KMS-11 (cell line): ENCODE results near the gene LENEP.
"Not testable (repeated sequence)": the region's sequence is repeated elsewhere in the genome, so short reads cannot be mapped to it uniquely, and the experiment has no call there.

ENCODE experiments used
- H2AFZ ChIP-seq: fragments of 200-600 bp; sonication (generic); 2 replicates; pipeline ENCODE4 v1.6.1; 2016; ENCODE audit warnings: antibody characterized with exemption, mixed run types, low read depth
- H3K27ac ChIP-seq: fragments of 200-600 bp; sonication (generic); 2 replicates; pipeline ENCODE4 v1.6.1; 2016; ENCODE audit warnings: mild to moderate bottlenecking, mixed run types
- H3K27me3 ChIP-seq: fragments of 200-600 bp; sonication (generic); 2 replicates; pipeline ENCODE4 v1.6.1; 2017; ENCODE audit warnings: mild to moderate bottlenecking, low read depth, mixed run types, moderate library complexity; ENCODE audit not compliant: insufficient read depth
- H3K36me3 ChIP-seq: fragments of 200-600 bp; sonication (generic); 2 replicates; pipeline ENCODE4 v1.6.1; 2017; ENCODE audit warnings: mild to moderate bottlenecking, mixed run types; ENCODE audit not compliant: insufficient read depth
- H3K4me1 ChIP-seq: fragments of 200-600 bp; sonication (generic); 2 replicates; pipeline ENCODE4 v1.6.1; 2016; ENCODE audit warnings: mild to moderate bottlenecking, low read depth, mixed run types; ENCODE audit not compliant: poor library complexity, severe bottlenecking
- H3K4me2 ChIP-seq: fragments of 200-600 bp; sonication (generic); 2 replicates; pipeline ENCODE4 v1.7.0; 2016; ENCODE audit warnings: mild to moderate bottlenecking, mixed run types
- H3K4me3 ChIP-seq: fragments of 200-600 bp; sonication (generic); IDR thresholded peaks from 2 replicates; pipeline ENCODE4 v1.6.1; 2017; ENCODE audit warnings: low read depth, low read length, mixed read lengths; ENCODE audit not compliant: insufficient read depth
- H3K79me2 ChIP-seq: fragments of 200-600 bp; sonication (generic); 2 replicates; pipeline ENCODE4 v1.6.1; 2016; ENCODE audit warnings: low read depth, mixed run types; ENCODE audit not compliant: insufficient read depth
- H3K9ac ChIP-seq: fragments of 200-600 bp; sonication (generic); 2 replicates; pipeline ENCODE4 v1.6.1; 2016; ENCODE audit warnings: mild to moderate bottlenecking, mixed run types
- H4K20me1 ChIP-seq: fragments of 200-600 bp; sonication (generic); 2 replicates; pipeline ENCODE4 v1.6.1; 2016; ENCODE audit warnings: mild to moderate bottlenecking, mixed run types; ENCODE audit not compliant: insufficient read depth
- TF ChIP-seq, protein P1 (sequence below): fragments of 200-600 bp; sonication (generic); conservative IDR thresholded peaks from 2 replicates; pipeline ENCODE4 v1.6.1; 2017; ENCODE audit warnings: low read depth, mild to moderate bottlenecking, antibody characterized with exemption, low read length, moderate library complexity, mixed read lengths

Gene LENEP

DNA sequence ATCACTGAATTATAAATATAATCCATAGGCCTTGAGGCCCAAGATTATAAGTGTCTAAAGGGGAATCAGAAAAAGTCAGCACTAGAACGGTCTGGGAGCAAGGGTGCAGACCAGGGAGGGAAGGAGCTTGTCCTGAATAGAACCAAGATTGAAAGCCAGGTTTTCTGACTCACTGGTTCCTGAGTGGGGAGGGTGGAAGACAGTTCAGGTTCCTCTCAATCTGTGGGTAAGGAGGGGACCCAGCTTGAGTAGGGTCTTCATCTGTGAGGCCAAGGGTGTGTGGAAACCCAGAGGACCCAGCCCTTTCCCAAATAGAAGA lies 842 bp downstream of the LENEP start:
- H3K36me3 ChIP-seq, result peaks cover 6% of the 10 kb centered on the region; the same call in 1 of the 2 replicates
- H3K4me3 ChIP-seq, result no peak overlapping the region
- H4K20me1 ChIP-seq, result no peaks in the 10 kb centered on the region
- peaks cover 61% of the 10 kb centered on the region for H3K4me1 ChIP-seq
- H3K79me2 ChIP-seq, result no peaks in the 10 kb centered on the region
- no peak overlapping the region for H3K9ac ChIP-seq
- TF ChIP-seq, protein P1, sequence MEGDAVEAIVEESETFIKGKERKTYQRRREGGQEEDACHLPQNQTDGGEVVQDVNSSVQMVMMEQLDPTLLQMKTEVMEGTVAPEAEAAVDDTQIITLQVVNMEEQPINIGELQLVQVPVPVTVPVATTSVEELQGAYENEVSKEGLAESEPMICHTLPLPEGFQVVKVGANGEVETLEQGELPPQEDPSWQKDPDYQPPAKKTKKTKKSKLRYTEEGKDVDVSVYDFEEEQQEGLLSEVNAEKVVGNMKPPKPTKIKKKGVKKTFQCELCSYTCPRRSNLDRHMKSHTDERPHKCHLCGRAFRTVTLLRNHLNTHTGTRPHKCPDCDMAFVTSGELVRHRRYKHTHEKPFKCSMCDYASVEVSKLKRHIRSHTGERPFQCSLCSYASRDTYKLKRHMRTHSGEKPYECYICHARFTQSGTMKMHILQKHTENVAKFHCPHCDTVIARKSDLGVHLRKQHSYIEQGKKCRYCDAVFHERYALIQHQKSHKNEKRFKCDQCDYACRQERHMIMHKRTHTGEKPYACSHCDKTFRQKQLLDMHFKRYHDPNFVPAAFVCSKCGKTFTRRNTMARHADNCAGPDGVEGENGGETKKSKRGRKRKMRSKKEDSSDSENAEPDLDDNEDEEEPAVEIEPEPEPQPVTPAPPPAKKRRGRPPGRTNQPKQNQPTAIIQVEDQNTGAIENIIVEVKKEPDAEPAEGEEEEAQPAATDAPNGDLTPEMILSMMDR, result no peak
- H3K27me3 ChIP-seq, result no peaks in the 10 kb centered on the region
- peak overlapping the region; percentile 4; the same call in 1 of the 2 replicates for H3K27ac ChIP-seq
- no peak overlapping the region for H3K4me2 ChIP-seq
- no peak overlapping the region for H2AFZ ChIP-seq

DNA sequence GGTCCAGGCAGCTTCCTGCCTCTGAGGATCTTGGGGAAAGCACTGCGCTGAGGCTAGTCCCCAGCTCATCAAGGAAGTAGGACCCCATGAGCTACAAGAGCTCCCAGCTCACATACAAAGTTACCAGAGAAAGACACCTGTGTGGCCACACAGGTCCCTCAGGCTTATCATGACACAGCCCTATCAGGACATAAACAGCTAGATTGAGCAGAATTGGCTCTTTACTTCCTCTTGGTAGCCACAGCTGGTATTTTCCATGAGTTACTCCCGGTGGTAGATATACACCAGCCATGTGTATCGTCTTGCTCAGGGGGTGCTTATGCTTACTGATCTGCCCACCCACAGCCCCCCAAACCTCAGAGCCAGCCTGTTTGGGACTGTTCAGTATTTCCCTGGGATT lies 1.2 kb downstream of the LENEP start:
- TF ChIP-seq, protein P1, result no peak
- Histone ChIP-seq H3K4me3 (no peak overlapping the region), H4K20me1 (no peaks in the 10 kb centered on the region), H3K9ac (no peak overlapping the region), H3K4me2 (no peak overlapping the region), H3K79me2 (no peaks in the 10 kb centered on the region), H3K27ac (peak overlapping the region; percentile 4; the same call in 1 of the 2 replicates), H3K36me3 (peaks cover 4% of the 10 kb centered on the region; the same call in 1 of the 2 replicates), H3K27me3 (no peaks in the 10 kb centered on the region), H2AFZ (no peak overlapping the region), H3K4me1 (peaks cover 62% of the 10 kb centered on the region)

DNA sequence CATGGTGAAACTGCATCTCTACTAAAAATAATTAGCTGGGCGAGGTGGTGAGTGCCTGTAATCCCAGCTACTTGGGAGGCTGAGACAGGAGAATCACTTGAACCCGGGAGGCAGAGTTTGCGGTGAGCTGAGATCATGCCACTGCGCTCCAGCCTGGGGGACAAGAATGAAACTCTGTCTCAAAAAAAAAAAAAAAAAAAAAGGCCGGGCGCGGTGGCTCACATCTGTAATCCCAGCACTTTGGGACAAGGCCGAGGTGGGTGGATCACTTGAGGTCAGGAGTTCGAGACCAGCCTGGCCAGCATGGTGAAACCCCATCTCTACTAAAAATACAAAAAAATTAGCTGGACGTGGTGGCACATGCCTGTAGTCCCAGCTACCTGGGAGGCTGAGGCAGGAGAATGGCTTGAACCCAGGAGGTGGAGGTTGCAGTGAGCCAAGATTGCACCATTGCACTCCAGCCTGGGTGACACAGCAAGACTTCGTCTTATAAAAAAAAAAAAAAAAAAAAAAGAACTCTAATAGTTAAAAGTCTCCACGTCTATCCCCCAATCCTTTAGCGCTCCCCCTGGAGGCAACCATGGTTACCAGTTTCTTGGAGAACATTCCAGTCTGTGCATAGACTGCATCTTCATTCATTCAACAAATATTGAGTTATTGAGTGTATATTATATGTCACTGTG lies 2.1 kb downstream of the LENEP start:
- H3K27me3 ChIP-seq, H3K4me2 ChIP-seq, H3K9ac ChIP-seq, H3K79me2 ChIP-seq, H4K20me1 ChIP-seq, H3K27ac ChIP-seq, H2AFZ ChIP-seq, H3K4me3 ChIP-seq, H3K36me3 ChIP-seq: not testable (repeated sequence)
- H3K4me1 ChIP-seq, result peaks cover 69% of the 10 kb centered on the region

DNA sequence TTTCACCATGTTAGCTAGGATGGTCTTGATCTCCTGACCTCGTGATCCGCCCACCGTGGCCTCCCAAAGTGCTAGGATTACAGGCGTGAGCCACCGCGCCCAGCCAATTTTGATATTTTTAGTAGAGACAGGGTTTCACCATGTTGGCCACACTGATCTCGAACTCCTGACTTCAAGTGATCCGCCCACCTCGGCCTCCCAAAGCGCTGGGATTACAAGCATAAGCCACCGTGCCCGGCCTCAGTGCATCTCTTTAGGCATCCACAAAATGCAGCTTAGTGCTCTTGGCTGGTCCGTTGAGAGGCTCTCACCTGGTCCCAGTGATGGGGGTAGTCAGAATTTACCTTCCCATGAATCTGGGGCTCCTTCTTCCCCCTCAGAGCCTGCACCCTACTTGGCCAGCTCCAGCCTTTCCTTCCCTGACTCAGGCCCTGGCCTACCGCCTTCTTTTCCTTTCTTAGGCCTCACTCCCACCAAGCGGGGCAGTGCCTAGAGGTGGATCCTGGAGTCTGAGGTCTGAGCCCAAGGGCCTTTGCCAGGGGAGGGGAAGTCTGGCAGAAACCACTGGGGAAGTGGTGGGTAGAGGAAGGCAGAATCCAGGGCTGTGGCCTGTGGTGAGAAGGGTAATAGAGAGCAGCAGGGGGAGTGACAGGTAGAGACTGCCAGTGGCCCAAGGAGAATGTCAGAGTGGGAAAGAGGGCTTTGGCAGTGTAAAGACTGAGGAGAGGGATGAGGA lies 3.7 kb downstream of the LENEP start:
- Histone ChIP-seq H3K4me1 (peaks cover 66% of the 10 kb centered on the region), H2AFZ (no peak overlapping the region), H4K20me1 (no peaks in the 10 kb centered on the region), H3K36me3 (no peaks in the 10 kb centered on the region), H3K4me3 (no peak overlapping the region), H3K9ac (no peak overlapping the region), H3K27ac (peak overlapping the region; percentile 29; the same call in 1 of the 2 replicates), H3K27me3 (no peaks in the 10 kb centered on the region), H3K4me2 (peak overlapping the region; percentile 55; the same call in 1 of the 2 replicates), H3K79me2 (no peaks in the 10 kb centered on the region)
- TF ChIP-seq, protein P1, result no peak
